CD4-positive, alpha-beta T cell treated with Interleukin-4 for 4 hours (primary cell): Measurements from ENCODE around the gene GJC1.

Experiments
- DNase-seq: peaks from one replicate; pipeline ENCODE4 v3.0.0-alpha.2; 2020

The GJC1 gene

DNA sequence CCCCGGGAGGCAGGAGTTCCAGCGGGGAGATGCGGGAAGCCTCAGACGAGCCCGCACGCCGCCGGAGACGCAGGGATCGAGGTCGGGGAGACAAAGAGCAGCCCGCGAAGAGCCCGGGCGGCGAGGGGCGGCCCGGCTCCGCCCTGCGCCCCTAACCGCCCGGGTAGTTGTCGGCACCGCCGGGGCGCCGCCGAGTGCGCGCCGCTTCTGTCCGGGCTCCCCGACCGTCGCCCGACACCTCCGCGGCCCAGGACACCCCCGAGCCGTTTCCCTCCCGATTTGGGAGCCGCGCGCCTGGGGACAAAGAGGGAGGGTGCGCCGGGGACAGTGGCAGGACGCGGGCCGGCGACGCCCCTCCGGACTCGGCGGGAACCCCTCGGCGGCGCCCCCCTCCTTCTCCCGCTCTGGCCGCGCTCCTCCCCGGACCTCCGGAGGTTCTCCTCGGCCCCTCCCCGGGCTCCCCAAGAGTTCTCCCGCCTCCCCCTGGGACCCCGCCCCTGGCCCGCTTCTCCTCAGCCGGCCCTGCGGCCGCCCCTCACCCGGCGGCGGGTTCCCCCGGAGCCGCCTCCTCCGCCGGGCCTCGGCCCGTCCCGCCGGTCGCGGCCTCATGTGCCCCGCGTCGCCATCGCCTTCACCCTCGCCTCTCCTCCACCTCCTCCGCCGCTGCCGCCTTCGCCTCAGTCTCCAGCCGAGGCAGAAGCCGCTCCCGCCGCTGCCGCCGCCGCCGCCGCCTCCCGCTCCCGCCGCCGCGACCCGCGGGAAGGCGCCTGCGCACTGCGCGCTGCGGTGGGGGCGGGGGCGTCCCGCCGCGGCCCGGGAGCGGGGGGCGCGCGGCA, at the start of gene GJC1:
GJC1 (minus strand) TSS at position 765 of the 836 bp plus-strand sequence. CDS start 24,470 bp downstream, outside the sequence.
- DNase-seq: no peak

DNA sequence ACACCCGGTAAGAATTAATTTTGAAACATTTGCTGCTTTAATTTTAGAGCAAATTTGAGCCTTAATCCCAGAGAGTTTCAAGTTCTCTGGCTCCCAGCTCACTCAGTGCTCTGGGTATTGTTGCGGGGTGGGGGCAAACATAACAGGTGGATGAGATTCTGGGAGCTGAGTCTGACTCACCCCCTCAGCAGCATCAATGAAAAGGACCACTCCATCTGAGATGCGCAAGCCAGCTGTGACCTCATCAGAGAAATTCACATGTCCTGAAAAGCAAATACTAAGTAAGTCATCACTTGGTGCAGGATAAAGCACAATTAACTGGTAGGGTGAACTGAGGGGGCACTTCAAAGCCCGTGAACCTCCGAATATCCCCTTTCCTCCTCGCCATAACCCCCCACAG, 49.3 kb upstream of the GJC1 start:
- no peak for DNase-seq

DNA sequence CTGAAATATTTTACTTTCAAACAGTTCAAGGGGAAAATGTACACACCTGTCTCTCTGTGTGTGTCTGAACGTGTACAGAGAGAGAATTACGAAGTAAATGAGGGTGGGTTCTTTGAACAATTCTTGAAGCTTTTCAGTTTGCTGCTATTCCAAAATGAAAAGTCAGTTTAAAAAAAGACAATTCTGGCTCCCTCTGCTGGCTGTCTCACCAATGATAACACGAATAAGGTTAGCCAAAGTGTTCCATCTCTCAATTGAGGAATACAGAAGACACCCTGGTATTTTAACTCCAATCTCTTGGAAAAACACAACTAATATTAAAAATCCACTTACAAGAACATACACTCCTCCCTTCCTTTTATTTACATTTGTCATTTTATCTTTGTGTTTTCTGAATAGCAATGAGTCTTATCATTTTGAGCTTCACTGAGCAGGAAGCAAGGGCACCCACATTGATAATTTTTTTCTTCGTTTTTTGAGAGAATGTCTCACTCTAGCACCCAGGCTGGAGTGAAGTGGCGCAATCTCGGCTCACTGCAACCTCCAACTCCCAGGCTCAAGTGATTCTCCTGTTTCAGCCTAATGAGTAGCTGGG, 48.6 kb upstream of the GJC1 start:
- peak; percentile 27 for DNase-seq

DNA sequence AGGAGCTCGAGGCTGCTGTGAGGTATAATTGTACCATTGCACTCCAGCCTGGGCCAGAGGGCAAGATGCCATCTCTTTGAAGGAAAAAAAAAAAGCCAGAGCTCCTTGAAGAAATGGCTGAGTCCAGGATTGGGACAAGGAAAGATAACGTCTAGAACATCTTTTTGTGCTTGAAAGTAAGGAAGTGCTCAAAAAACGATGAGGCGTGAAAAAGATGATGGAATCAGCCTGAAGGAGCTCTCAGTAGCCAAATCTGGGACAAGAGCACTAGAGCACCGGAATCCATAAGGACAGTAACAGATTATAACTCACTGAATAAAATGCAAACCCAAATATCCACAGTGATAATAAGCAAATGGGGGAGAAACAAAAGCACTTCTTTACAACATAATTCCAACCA, 47.0 kb upstream of the GJC1 start:
- no peak for DNase-seq

DNA sequence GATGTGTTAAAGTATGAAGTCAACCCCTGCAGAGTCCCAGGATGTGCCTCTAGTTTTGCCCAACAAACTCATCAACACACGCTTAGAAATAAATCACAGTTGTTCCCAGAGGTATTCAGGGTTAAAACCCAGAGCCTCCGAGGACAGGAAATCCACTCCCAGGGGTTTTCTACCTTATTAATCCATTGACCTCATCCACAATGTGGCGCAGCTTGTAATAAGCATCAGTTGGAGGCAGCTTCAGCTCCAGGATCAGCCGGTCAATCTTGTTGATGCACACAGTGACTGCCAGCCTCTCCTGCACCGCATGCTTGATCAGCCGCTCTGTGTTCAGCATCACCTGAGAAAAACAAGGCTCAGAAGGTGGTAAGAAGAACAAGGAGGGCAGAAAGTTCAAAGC, 45.7 kb upstream of the GJC1 start:
- DNase-seq: no peak

DNA sequence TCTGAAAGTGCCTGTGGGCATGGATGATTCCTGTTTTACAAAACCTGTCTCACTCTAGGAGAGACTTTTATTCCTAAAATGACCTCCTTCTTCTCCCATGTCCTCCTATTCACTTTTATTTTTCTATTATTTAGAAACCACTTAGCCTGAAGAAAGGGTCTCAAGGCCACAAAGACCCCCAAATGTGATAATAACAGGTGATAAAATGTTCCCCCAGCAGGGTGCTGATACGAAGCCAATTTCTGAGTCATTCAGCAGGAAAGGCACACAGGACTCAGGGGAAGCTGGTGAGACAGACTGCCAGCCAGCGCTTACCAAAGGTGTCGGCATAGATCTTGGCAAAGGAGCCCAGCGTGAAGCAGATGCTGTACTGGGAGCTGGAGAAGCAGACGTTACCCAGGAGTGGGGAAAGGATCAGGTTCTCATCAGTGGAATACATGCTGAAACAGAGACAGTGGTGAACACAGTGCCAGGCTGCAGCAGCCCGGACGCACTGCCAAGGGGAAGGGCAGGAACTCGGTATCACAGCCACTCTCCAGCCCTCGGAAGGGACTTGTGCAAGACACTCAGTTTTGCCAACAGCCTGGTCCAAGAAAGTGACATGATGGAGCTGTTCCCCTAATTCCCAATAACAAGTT, 42.2 kb upstream of the GJC1 start:
- no peak for DNase-seq

DNA sequence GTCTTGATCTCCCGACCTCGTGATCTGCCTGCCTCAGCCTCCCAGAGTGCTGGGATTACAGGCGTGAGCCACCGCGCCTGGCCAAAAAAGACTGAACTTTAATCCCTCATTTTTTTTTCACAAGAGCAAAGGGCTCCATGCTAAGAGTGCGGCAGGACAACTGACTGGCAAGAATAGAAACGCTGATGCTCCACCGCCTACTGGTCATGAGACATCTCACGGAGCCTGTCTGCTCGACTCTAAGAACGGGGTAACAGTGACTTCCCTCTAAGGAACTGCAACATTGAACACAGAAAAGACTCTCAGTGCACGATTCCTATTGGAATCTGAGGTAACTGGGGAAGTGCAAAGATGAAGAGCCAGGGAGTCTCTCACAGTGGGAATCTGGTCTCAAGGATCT, 41.5 kb upstream of the GJC1 start:
- no peak for DNase-seq

DNA sequence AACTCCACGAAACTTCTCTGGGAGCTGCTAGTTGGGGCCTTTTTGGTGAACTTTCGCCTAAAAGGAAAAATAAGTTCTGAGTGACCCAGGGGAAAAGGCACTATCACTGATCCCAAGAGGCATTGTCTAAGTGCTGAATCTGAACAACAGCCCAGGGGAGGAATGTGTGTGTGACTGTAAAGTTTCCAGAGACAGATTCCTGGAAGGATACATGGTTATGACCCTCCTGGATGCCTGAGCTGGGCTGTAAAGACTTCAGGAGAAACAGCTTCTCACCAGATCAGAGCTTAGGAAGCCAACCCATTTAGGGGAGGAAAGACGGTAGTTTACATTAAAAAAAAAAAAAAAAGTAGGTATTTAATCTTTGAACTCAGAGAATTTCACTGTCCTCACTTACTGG, 37.8 kb upstream of the GJC1 start:
- no peak for DNase-seq

DNA sequence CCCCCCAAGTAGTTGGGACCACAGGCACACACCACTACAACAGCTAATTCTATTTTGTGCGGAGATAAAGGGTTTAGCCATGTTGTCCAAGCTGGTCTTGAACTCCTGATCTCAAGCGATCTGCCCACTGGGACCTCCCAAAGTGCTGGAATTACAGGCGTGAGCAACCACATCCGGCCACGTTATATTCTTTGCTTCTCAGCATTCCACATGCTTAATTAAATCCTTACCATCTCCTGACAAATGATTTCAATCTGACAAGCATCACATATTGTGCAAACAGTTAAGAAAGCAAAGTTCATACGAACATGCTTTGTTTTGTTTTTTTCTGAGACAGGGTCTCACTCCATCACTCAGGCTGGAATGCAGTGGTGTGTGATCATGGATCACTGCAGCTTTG, 35.8 kb upstream of the GJC1 start:
- DNase-seq: no peak

DNA sequence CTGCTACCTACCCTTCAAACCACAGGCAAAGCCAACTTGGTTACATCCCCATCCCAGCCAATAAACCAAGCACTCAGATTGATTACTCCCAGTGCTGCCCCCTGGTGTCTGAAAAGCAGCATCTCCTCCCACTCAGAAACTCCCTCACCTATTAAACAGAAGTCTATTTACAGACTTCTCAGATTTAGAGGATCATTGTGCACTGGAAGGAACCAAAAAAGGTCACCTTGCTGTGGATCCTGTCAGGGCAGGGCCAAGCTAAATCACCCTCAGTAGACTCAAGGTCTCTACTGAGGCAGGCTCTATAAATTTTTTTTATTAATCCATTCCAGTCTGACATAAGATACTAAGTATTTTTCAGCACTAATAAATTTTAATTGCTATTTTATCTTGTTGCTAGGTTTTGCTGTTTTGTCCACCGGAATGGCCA, 35.2 kb upstream of the GJC1 start:
- peak; percentile 67 for DNase-seq

DNA sequence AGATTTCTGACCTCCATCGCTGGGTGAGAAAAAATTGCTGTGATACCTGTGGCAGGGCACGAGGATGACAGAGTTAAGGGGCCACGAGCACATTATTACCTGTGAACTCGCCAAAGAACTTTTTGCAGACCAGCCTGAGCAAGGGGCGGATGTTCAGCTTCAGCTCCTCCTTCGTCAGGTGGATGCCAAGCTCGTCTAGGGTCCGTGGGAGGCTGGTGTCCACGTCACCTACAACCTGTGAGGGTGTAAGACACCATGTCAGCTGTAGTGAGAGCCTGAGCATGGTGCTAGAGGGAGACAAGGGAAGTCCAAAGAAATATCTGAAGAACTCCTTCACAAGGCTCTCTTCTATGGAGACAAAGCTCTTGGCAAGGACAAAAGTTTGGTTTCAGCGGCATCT, 34.7 kb upstream of the GJC1 start:
- no peak for DNase-seq

DNA sequence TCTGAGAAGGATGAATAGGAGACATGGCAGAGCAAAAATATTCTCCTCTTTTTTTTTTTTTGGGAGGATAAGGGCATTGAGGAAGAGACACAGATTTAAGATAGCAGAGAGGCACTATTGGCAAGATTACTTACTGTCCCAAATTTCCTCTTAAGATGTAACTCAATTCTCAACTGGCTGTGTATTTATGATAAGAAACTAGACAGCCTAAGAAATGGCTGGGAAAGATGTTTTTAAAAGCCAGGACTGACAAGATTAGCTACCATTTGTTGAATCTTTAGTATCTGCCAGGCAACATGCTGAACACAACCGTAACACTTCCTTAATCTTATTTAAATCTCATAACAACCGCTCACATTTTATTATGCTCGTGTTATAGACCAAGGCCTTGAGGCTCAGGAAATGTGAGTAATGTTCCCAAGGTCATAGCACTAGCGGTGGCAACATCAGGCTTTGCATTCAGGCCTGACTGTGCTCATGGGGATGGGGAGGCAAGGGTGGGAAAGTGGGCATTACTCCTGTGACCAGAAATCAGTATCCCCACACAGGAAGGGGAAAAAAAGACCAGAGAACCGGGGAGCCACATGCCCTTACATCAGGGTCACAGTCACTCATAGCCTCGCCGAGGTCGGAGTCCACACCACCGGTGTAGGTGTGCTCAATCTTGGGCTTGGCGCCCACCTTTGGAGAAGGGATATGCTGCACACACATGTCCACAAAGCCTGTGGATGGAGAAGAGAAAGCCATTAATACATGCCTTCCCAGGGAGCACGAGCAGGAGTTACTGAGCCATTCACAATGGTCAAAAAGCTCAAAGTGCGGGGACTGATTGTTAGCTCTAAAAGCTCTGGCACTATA, 33.2 kb upstream of the GJC1 start:
- no peak for DNase-seq

DNA sequence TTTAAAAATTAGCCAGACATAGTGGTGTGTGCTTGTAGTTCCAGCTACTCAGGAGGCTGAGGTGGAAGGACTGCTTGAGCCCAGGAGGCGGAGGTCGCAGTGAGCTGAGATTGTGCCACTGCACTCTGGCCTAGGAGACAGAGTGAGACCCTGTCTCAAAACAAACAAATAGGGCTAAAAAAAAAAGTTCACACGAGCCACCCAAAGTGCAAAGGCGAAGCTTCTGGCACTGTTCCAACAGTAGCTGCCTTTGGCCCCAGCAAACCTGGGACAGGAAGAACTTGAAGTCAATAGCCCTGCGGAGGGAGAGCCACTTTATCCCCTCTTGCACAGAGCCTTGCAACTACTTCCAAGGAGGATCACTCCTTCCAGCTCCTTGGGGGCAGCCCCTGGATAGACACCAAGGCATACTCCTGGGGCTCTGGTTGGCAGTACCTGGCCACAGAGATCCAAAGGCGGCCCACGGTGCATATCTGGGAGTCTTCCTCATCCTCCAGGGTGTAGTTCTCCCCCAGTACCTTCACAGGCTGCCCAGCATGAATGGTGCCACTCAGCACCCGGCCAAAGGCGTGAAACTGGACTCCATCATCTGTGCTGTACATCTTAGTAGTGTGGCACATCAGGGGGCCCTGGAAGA, 32.3 kb upstream of the GJC1 start:
- no peak for DNase-seq

DNA sequence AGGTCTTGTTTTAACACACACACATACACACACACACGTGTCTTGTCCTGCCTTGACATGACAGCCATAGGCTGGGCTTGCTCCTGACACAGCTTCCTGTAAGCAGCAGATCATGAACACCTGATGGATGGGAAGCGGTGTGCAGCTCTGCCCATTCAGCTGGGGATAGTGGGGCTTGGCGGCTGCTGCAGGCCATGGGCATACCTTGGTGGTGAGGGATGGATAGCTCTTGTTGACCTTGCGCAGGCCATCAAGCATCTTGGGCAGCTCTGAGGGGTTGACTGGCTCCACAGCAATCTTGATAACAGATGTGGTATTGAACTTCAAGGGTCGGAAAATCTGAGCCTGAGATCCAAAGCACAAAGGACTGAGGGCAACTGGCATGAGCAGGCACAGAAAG, 29.6 kb upstream of the GJC1 start:
- DNase-seq: no peak

DNA sequence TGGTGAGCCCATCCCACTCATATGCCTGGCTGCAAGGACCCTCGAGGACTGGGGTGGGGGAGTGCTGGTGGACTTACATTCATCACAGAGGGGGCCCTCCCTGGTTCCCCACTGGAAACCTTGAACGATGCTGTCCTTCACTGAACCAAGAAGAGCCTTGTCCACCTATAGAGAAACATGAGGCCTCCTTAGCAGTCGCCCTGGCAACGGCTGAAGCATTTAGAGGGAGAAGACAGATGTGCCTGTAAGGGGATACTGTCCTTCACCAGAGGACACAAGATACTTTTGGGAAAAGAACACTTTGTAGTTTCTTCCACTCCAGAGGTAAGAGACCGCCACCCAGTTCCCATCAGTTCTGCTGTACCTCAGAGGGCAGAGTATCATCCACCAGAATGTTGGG, 24.1 kb upstream of the GJC1 start:
- no peak for DNase-seq

DNA sequence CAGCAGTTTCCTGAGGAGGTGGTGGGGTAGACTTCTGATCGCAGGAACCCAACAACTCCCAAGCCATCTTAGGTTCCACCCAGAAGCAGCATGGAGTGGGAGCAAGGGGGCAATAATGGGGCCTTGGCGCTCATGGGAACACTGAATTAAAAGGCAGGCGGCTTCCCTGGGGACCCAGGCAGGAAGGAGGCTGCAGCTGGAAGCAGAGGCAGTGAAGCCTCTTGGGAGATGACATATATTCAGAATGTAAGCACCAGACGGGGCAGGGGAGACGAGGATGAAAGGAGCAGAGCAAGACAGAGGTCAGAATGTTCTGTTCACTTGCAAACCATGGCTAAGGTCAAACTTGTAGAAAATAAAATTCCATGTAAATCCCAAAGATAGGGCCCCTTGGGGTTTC, 20.5 kb upstream of the GJC1 start:
- no peak for DNase-seq

DNA sequence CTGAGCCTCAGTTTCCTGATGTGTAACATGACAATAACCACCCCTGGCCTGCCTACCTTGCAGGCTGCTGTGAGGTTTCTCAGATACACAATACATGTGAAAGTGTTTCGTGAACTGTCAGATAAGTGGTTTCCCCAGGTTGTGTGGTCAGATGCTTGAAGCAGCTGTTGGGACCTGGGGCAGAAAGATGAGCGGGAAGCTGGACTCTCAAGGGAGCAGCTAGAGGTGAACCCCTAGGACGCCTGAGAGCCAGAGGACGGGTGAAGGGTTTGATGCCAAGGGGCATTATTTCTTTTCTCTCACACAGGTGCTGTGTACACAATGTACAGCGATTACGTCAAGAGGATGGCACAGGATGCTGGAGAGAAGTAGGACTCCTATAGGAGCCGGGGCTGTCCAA, 19.9 kb upstream of the GJC1 start:
- DNase-seq: no peak

DNA sequence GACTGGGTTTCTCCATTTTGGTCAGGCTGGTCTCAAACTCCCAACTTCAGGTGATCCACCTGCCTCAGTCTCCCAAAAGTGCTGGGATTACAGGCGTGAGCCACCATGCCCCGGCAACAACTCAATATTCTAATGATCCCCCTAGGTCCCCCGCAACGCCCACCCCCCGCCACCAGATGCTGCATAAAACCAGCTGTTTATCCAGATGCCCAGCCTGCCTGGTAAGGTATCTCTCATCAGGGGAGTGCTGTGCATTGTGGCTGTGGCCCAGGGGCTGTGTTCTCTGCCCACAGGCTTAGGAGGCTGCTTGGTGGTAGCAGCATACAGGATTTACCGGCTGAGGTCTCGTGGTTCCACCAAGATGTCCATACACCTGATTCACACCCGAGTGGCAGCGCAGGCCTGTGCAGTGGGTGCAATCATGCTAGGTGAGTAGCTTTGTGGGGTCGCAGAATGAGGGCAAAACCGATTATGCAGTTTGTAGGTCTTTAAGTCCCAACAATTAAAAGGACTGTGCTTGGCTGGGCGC, 18.9 kb upstream of the GJC1 start:
- DNase-seq: no peak

DNA sequence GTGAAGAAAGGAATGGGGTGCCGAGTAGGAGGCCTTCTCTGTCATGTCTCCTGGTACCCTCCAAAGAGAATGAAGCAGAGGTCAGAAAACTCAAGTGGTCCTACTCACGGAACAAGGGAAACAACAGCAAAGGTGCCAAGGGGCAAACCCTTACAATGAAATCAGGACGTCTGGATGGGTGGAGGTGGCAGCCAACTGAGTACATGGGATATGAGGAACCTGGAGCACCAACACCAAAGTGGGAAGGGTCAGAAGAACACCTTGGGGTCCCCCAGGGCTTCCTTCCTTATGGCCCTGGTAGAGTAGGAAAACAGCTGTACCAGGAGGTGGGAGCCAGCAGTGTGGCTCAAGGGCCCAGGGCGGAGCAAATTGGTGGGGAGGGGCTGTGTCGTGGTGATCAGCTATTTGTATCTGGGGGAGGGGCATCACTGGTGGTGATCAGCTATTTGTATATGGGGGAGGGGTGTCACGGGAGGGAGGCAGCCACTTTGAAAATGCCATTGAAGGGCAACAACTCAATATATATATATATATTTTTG, 18.2 kb upstream of the GJC1 start:
- no peak for DNase-seq

DNA sequence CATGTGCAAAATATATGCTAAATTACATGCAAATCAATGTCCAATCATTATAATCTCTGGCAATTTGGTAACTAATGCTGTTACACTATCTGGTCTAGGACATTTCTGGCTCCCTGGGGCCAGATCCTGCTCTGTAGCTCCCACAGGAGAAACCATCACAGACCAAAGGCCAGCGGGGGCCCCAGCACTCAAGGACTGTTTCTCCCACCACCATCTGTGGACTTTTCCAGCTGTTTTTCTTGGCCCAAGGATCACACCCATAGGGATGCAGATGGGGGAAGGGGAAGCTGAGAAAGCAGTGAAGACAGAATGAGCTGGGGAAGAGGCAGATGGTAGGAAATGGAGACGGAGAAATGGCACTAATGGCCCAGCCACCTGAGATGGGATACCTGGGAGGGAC, 17.5 kb upstream of the GJC1 start, which contains the start of gene HIGD1B:
HIGD1B (plus strand) TSS at position 298 of the 400 bp plus-strand sequence. CDS start 270 bp downstream, outside the sequence.
- DNase-seq: no peak

DNA sequence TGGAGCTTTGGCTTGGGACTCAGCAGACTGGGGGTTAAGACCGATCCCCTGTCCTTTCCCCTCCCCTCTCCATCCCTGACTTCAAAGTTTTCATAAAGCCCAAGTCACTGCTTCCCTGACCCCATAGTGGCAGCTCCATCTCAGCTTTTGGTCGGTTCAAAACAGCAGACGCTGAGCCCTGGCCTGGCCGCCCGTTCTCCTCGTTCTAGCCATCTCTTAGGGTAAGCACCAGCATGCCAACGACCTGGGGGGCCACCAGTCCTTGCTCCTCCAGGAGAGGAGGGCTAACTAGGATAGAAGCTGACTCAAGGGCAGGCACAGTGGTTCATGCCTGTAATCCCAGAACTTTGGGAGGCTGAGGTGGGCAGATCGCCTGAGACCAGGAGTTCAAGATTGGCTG, 16.1 kb upstream of the GJC1 start:
- no peak for DNase-seq

DNA sequence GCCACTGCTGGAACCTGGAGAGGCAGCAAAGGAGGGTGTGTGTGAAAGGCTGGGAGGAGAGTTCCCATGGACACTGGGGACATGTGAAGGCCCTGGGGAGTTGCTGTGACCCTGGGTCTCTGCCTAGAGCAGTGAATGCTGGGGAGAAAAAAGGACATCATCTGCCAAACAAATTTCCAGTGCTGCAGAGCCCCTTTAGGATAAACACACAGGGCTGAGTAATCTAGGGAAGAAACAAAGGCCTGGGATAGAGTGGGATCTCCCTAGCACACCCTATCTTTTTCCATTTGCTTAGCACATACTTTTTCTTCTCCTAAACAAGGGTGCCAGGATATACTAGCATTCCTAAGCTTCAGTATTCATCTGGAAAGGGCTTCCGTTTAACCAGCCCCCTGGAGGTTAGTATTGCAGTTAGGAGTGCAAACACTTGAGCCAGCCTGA, 14.3 kb upstream of the GJC1 start:
- DNase-seq: no peak
